ENCODE measurements around the gene DNM1L. TPM values are rescaled to one million over a fixed set of nuclear protein-coding genes. Genes with fewer than 3 reads are reported as not detected.

DNM1L gene
- total and polyA plus RNA-seq, 7 donors, result 13.8 to 77.2 (median 67.3) TPM

GRCh38 chr12:32755051-32755653 lies 76.1 kb downstream of the DNM1L start:
- intact Hi-C loops (cut with DNase I), result loop anchor here (5.0 kb wide), 1 partner anchor 162 kb away; no protein-coding TSS in a partner anchor
- no peaks in the 10 kb centered on the region for H3K27me3 ChIP-seq
- peak; percentile 78 for DNase-seq
- no peaks in the 10 kb centered on the region for H3K9me3 ChIP-seq
- H3K4me3 ChIP-seq, result peak overlapping the region; percentile 63 to 90 (median 74)
- no peak for TF ChIP-seq EP300 (IDR thresholded peaks at IDR 0.05)
- TF ChIP-seq, protein P1, sequence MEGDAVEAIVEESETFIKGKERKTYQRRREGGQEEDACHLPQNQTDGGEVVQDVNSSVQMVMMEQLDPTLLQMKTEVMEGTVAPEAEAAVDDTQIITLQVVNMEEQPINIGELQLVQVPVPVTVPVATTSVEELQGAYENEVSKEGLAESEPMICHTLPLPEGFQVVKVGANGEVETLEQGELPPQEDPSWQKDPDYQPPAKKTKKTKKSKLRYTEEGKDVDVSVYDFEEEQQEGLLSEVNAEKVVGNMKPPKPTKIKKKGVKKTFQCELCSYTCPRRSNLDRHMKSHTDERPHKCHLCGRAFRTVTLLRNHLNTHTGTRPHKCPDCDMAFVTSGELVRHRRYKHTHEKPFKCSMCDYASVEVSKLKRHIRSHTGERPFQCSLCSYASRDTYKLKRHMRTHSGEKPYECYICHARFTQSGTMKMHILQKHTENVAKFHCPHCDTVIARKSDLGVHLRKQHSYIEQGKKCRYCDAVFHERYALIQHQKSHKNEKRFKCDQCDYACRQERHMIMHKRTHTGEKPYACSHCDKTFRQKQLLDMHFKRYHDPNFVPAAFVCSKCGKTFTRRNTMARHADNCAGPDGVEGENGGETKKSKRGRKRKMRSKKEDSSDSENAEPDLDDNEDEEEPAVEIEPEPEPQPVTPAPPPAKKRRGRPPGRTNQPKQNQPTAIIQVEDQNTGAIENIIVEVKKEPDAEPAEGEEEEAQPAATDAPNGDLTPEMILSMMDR (IDR thresholded peaks at IDR 0.05), result peak in 3 of 4 experiments; percentile 42 to 50 (median 48)
- H3K27ac ChIP-seq, result peak overlapping the region; percentile 84 to 94 (median 90)
- peaks cover 0 to 19% (median 16%) of the 10 kb centered on the region in 4 donors for H3K4me1 ChIP-seq
- peaks cover 2 to 39% (median 22%) of the 10 kb centered on the region in 4 donors for H3K36me3 ChIP-seq
- WGBS, 2 donors, result 0% methylated on average over 40 of the region's 40 CpGs

DNA sequence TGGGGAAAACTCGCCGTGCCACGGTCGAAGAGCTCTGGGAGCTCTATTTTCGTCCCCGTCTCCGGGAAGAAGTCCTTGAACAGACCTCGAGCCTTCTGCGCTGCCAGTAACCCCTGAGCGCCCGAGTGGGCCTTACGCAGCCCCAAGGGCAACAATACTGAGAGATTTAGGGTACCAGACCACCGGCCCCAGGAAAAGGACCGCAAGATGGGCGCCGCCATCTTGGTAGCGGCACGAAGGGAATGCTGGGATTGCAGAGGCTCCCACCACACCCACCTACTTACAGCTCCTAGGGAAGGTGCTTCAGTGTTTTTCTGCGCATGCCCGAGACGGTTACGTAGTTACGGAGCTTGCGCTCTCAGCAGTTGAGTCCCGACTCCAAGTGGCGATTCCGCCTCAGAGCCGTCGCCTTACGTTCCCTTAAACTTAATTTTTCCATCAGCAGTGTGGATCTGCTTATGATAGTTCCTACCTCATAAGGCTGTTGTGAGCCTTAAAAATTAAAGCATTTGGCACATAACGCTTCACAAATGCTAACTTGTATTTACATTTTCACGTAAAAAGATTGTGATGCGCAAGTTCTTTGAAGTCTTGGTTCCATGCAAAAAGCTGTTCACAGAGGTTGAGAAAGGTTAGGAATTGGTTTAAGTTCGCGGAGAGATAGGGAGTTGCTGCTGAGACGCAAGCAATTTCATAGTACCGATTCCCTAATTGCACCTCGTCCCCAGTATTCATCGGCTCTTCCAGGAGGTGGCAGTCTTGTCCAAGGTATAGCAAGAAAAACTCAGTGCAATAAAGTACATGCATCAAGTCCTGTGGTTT lies 76.8 kb downstream of the DNM1L start, which contains the start of gene YARS2:
Gene YARS2, minus strand, starts transcription at position 244 of the 822 bp plus-strand sequence. Its CDS starts 23 bp downstream, at position 221.
- intact Hi-C loops (cut with DNase I), result loop anchor here (1.0 to 5.0 kb wide), 2 partner anchors 161 to 1266 kb away; partner anchors contain the start of gene ALG10
- peak within 1 kb of the TSS; percentile 84 to 94 (median 90) for H3K27ac ChIP-seq
- H3K4me3 ChIP-seq, result peak within 1 kb of the TSS; percentile 63 to 90 (median 74)
- WGBS, 2 donors, result 0% methylated on average over 39 of the region's 39 CpGs
- DNase-seq, result peak; percentile 98
- H3K36me3 ChIP-seq, result peaks cover 0 to 32% (median 16%) of the 10 kb centered on the region in 4 donors
- H3K27me3 ChIP-seq, result no peaks in the 10 kb centered on the region
- peaks cover 0 to 19% (median 16%) of the 10 kb centered on the region in 4 donors for H3K4me1 ChIP-seq
- H3K9me3 ChIP-seq, result no peaks in the 10 kb centered on the region
- peak; percentile 22 to 33 for TF ChIP-seq POLR2A (IDR thresholded peaks at IDR 0.05)
- no peak for TF ChIP-seq EP300 (IDR thresholded peaks at IDR 0.05)
- TF ChIP-seq, protein P1 (IDR thresholded peaks at IDR 0.05), result peak; percentile 73 to 85 (median 78)
- TF ChIP-seq POLR2AphosphoS5 (IDR thresholded peaks at IDR 0.05), result peak; percentile 37 to 84 (median 54)

GRCh38 chr12:32756476-32757066 lies 77.5 kb downstream of the DNM1L start:
- TF ChIP-seq, protein P1 (IDR thresholded peaks at IDR 0.05), result peak in 1 of 4 experiments; percentile 2
- TF ChIP-seq EP300 (IDR thresholded peaks at IDR 0.05), result no peak
- intact Hi-C loops (cut with DNase I), result loop anchor here (1.0 to 5.0 kb wide), 2 partner anchors 161 to 1266 kb away; partner anchors contain the start of gene ALG10
- 19 to 44% methylated on average over 8 of the region's 8 CpGs for WGBS, 2 donors
- peaks cover 0 to 19% (median 16%) of the 10 kb centered on the region in 4 donors for H3K4me1 ChIP-seq
- peaks cover 0 to 25% (median 12%) of the 10 kb centered on the region in 4 donors for H3K36me3 ChIP-seq
- peak overlapping the region in 3 of 4 donors; percentile 63 to 79 (median 69) for H3K4me3 ChIP-seq
- no peaks in the 10 kb centered on the region for H3K27me3 ChIP-seq
- peak overlapping the region; percentile 84 to 94 (median 90) for H3K27ac ChIP-seq
- DNase-seq, result no peak
- H3K9me3 ChIP-seq, result no peaks in the 10 kb centered on the region

DNA sequence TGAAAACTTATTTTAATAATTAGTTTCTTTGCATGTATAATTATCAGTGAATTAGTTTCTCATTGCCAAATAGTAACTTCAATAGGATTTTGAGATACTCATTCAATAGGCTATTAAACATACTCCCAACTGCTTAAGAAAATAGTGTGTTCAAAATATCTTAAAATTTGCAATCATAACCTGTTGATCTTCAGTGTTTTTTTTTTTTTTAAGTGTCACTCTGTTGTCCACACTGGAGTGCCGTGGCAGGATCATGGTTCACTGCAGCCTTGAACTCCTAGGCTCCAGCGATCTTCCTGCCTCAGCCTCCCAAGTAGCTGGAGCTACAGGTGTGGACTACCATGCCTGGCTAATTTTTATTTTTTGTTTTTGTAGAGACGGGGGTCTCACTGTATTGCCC lies 78.1 kb downstream of the DNM1L start:
- Histone ChIP-seq H3K36me3 (peaks cover 0 to 19% (median 6%) of the 10 kb centered on the region in 4 donors), H3K4me3 (no peak overlapping the region), H3K4me1 (peaks cover 0 to 19% (median 16%) of the 10 kb centered on the region in 4 donors), H3K9me3 (no peaks in the 10 kb centered on the region), H3K27ac (no peak overlapping the region), H3K27me3 (no peaks in the 10 kb centered on the region)
- TF ChIP-seq, protein P1 (IDR thresholded peaks at IDR 0.05), result no peak
- TF ChIP-seq POLR2AphosphoS5 (IDR thresholded peaks at IDR 0.05) (no peak), EP300 (IDR thresholded peaks at IDR 0.05) (no peak), POLR2A (IDR thresholded peaks at IDR 0.05) (no peak)
- intact Hi-C loops (cut with DNase I), result loop anchor here (5.0 kb wide), 1 partner anchor 160 kb away; no protein-coding TSS in a partner anchor
- WGBS, 2 donors, result 94 to 95% methylated on average over 3 of the region's 3 CpGs
- DNase-seq, result no peak
